ENCODE data around the gene PIP5K1A. TPM values are rescaled to one million over a fixed set of nuclear protein-coding genes. Genes with fewer than 3 reads are reported as not detected.

The PIP5K1A gene
- polyA plus RNA-seq, 1 of the 3 experiments (the other 2 are of a cell fraction) = 66.0 TPM

DNA sequence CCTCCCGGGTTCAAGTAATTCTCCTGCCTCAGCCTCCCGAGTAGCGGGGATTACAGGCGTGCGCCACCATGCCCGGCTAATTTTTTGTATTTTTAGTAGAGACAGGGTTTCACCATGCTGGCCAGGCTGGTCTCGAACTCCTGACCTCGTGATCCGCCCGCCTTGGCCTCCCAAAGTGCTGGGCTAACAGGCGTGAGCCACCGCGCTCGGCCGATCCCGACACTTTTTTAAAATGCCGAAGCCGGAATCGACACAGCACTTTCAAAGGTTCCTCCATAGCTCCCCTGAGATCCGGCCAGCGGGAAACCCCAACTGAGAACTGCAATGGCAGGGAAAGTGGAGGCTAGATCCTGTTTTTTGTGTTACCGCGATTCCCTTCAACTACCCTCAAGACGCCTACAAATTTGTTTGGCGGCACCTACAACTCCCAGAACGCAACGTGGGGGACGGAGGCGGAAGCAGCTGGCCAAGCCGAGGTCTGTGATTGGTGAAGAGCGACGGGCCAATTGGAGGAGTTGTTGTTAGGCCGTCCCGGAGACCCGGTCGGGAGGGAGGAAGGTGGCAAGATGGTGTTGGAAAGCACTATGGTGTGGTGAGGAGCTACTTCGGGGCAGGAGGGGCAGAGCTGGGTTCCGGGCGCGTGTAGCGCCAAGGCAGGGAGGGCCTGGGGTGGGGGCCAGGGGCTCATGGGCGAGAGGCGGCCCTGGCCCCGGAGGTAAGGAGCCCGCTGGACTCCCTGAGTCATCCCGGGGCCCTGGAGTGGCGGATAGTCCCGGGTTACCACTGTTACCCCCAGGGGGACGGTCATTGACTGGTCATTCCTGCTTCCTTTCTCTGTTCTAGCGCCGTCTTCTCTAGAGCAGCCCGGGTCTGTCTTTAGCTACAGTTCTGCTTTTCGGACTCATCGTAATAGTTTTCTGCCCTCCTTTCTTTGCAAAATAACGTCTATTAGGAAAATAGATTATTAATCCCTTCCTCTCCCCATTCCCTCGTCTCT is 56.2 kb downstream of the PIP5K1A start, which contains the start of gene PSMD4 (continued):
- TF ChIP-seq YY1 (IDR thresholded peaks at IDR 0.05; ENCODE audit: low read depth) (peak; percentile 85), RAD21 (IDR thresholded peaks at IDR 0.05; ENCODE audit: low read length) (no peak), EP300 (IDR thresholded peaks at IDR 0.05; ENCODE audit: borderline replicate concordance in 1 of 2, low read depth in 1 of 2, low read length in 1 of 2) (no peak), MEF2A (IDR thresholded peaks at IDR 0.05; ENCODE audit: borderline replicate concordance, low read depth) (no peak), TAF1 (IDR thresholded peaks at IDR 0.05; ENCODE audit: borderline replicate concordance, low read depth, low read length) (peak; percentile 75), GABPA (IDR thresholded peaks at IDR 0.05; ENCODE audit: low read depth) (peak; percentile 86), JUND (IDR thresholded peaks at IDR 0.05) (no peak), SIN3A (IDR thresholded peaks at IDR 0.05; ENCODE audit: borderline replicate concordance, low read depth, low read length) (0 out of 2 replicates have a peak, but pooled peaks have one; percentile 46), EZH2phosphoT487 (IDR thresholded peaks at IDR 0.05; ENCODE audit: borderline replicate concordance, low read depth) (no peak)

DNA sequence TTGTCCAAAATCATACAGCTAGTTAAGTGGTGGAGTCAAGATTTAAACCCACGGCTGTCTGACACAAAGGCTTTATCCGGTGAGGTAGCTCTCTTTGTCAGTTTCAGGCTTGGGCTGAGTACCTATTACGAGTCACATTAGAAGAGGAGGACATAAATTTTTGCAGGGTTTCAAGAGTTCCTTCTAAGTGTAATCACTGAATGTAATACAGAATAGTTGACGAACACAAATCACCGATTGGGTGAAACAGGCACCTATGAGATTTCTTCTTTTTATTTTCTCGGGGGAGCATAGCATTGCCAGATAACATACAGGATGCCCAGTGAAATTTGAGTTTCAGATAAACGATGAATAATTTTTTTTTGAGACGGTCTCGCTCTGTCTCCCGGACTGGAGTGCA is 57.0 kb downstream of the PIP5K1A start:
- H3K4me2 ChIP-seq = peak overlapping the region; percentile 84
- no peaks in the 10 kb centered on the region for H3K9me2 ChIP-seq
- POLR2A ChIA-PET = interaction anchor here (0.9 to 1.8 kb wide), 4 partner anchors 26 to 566 kb away, joined by 3 to 11 read pairs (median 5); partner anchors contain the start of genes VPS72 and ZNF687
- 10% methylated on average over 10 of the region's 10 CpGs for WGBS (ENCODE audit: low lambda C conversion rate)
- peak overlapping the region; percentile 72 to 87 for H3K27ac ChIP-seq (ENCODE audit: low read depth in 2 of 2, low read length in 1 of 2)
- peak overlapping the region; percentile 85 for H3K9ac ChIP-seq
- peak; percentile 9 for DNase-seq
- peaks cover 60% of the 10 kb centered on the region for H3K79me2 ChIP-seq (ENCODE audit: insufficient read depth)
- H3K9me3 ChIP-seq = no peaks in the 10 kb centered on the region
- H3K4me1 ChIP-seq (ENCODE audit: control insufficient read depth in 1 of 2, insufficient read depth in 2 of 2, low read depth in 1 of 2, low read length in 1 of 2) = peaks cover 0 to 4% of the 10 kb centered on the region in 2 experiments; a peak in 1 of 4 replicates
- H3F3A ChIP-seq (replicated peaks; ENCODE audit: insufficient read depth) = peaks cover 47% of the 10 kb centered on the region
- H4K20me1 ChIP-seq (ENCODE audit: insufficient read depth) = peaks cover 15% of the 10 kb centered on the region; the same call in 1 of the 2 replicates
- TF ChIP-seq, protein P1, sequence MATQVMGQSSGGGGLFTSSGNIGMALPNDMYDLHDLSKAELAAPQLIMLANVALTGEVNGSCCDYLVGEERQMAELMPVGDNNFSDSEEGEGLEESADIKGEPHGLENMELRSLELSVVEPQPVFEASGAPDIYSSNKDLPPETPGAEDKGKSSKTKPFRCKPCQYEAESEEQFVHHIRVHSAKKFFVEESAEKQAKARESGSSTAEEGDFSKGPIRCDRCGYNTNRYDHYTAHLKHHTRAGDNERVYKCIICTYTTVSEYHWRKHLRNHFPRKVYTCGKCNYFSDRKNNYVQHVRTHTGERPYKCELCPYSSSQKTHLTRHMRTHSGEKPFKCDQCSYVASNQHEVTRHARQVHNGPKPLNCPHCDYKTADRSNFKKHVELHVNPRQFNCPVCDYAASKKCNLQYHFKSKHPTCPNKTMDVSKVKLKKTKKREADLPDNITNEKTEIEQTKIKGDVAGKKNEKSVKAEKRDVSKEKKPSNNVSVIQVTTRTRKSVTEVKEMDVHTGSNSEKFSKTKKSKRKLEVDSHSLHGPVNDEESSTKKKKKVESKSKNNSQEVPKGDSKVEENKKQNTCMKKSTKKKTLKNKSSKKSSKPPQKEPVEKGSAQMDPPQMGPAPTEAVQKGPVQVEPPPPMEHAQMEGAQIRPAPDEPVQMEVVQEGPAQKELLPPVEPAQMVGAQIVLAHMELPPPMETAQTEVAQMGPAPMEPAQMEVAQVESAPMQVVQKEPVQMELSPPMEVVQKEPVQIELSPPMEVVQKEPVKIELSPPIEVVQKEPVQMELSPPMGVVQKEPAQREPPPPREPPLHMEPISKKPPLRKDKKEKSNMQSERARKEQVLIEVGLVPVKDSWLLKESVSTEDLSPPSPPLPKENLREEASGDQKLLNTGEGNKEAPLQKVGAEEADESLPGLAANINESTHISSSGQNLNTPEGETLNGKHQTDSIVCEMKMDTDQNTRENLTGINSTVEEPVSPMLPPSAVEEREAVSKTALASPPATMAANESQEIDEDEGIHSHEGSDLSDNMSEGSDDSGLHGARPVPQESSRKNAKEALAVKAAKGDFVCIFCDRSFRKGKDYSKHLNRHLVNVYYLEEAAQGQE (IDR thresholded peaks at IDR 0.05; ENCODE audit: low read depth, low read length) = no peak
- TF ChIP-seq YY1 (IDR thresholded peaks at IDR 0.05; ENCODE audit: low read depth) = no peak
- no peak for TF ChIP-seq MEF2A (IDR thresholded peaks at IDR 0.05; ENCODE audit: borderline replicate concordance, low read depth)
- TF ChIP-seq, protein P2, sequence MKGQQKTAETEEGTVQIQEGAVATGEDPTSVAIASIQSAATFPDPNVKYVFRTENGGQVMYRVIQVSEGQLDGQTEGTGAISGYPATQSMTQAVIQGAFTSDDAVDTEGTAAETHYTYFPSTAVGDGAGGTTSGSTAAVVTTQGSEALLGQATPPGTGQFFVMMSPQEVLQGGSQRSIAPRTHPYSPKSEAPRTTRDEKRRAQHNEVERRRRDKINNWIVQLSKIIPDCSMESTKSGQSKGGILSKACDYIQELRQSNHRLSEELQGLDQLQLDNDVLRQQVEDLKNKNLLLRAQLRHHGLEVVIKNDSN (IDR thresholded peaks at IDR 0.05; ENCODE audit: borderline replicate concordance, low read depth) = no peak
- TF ChIP-seq RAD21 (IDR thresholded peaks at IDR 0.05; ENCODE audit: low read length) = no peak
- no peak for TF ChIP-seq ELF1 (IDR thresholded peaks at IDR 0.05)
- TF ChIP-seq MXI1 (IDR thresholded peaks at IDR 0.05; ENCODE audit: low read depth, low read length) = no peak
- TF ChIP-seq, protein P3, sequence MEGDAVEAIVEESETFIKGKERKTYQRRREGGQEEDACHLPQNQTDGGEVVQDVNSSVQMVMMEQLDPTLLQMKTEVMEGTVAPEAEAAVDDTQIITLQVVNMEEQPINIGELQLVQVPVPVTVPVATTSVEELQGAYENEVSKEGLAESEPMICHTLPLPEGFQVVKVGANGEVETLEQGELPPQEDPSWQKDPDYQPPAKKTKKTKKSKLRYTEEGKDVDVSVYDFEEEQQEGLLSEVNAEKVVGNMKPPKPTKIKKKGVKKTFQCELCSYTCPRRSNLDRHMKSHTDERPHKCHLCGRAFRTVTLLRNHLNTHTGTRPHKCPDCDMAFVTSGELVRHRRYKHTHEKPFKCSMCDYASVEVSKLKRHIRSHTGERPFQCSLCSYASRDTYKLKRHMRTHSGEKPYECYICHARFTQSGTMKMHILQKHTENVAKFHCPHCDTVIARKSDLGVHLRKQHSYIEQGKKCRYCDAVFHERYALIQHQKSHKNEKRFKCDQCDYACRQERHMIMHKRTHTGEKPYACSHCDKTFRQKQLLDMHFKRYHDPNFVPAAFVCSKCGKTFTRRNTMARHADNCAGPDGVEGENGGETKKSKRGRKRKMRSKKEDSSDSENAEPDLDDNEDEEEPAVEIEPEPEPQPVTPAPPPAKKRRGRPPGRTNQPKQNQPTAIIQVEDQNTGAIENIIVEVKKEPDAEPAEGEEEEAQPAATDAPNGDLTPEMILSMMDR (IDR thresholded peaks at IDR 0.05) = no peak
- TF ChIP-seq FOXJ3 (CRISPR knock-in tag; IDR thresholded peaks at IDR 0.05) = no peak
- TF ChIP-seq, protein P4, sequence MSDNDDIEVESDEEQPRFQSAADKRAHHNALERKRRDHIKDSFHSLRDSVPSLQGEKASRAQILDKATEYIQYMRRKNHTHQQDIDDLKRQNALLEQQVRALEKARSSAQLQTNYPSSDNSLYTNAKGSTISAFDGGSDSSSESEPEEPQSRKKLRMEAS (IDR thresholded peaks at IDR 0.05; ENCODE audit: low read depth) = no peak
- no peak for TF ChIP-seq NFIC (IDR thresholded peaks at IDR 0.05; ENCODE audit: borderline replicate concordance)
- H3K36me3 ChIP-seq (replicated peaks in 1 of 2; ENCODE audit: control insufficient read depth in 1 of 2, insufficient read depth in 2 of 2, low read length in 1 of 2) = peaks cover 1 to 11% of the 10 kb centered on the region in 2 experiments
- H2AFZ ChIP-seq (ENCODE audit: low read depth) = no peak overlapping the region
- peak overlapping the region; percentile 58 to 76 for H3K4me3 ChIP-seq (ENCODE audit: low read depth in 2 of 2, low read length in 1 of 2)
- CTCF ChIA-PET = interaction anchor here (1.0 to 1.6 kb wide), 3 partner anchors 18 to 156 kb away, joined by 3 to 5 read pairs (median 4); partner anchors contain the start of gene ZNF687
- no peaks in the 10 kb centered on the region for H3K27me3 ChIP-seq (ENCODE audit: insufficient read depth)

Measured in SK-N-SH (cell line).